Thoracic aorta (tissue), 2 donors: Measurements from ENCODE around the gene KRTAP6-1. TPM values are rescaled to one million over a fixed set of nuclear protein-coding genes. Genes with fewer than 3 reads are reported as not detected.

Experiments used
- ATAC-seq: fragments of 150-250 bp; one replicate; pipeline ENCODE4 v1.8.0; 2017; ENCODE audit warnings: low read depth; ENCODE audit not compliant: insufficient number of reproducible peaks, low FRiP score
- DNase-seq: peaks from one replicate; pipeline ENCODE4 v3.0.0-alpha.2; 2020; ENCODE audit warnings: low spot score
- H3K27ac ChIP-seq, 2 donors: fragments of 200-600 bp; sonication (generic); 1 replicate in 1 of 2; 2 replicates in 1 of 2; pipeline ENCODE4 v1.5.1; 2016; ENCODE audit warnings: mild to moderate bottlenecking in 2 of 2, moderate library complexity in 2 of 2
- H3K27me3 ChIP-seq: fragments of 200-600 bp; sonication (generic); replicated peaks from 2 replicates; pipeline ENCODE4 v1.6.0; 2016; ENCODE audit warnings: mild to moderate bottlenecking; ENCODE audit not compliant: insufficient read depth
- H3K36me3 ChIP-seq: fragments of 200-600 bp; sonication (generic); one replicate; pipeline ENCODE4 v1.5.1; 2016
- H3K4me1 ChIP-seq, 2 donors: fragments of 200-600 bp; sonication (generic); 1 replicate in 1 of 2; 2 replicates in 1 of 2; pipeline versions ENCODE4 v1.5.1 to v1.6.0; 2016; ENCODE audit warnings: low read depth in 2 of 2, mild to moderate bottlenecking in 1 of 2; ENCODE audit not compliant: control insufficient read depth in 1 of 2
- H3K4me3 ChIP-seq: fragments of 200-600 bp; sonication (generic); 2 replicates; pipeline ENCODE4 v1.5.1; 2016; ENCODE audit warnings: mild to moderate bottlenecking
- H3K9me3 ChIP-seq: fragments of 200-600 bp; sonication (generic); 2 replicates; pipeline ENCODE4 v1.5.1; 2016
- total RNA-seq, 2 donors: library from RNA; depleted of rRNA; stranded (reverse); fragments of >200 nt; gene quantifications; one replicate each; pipeline versions ENCODE4 v1.1.0 to v1.2.3, GENCODE V29; 2016
- TF ChIP-seq, protein P1 (sequence below): fragments of 200-600 bp; sonication (generic); IDR thresholded peaks from one replicate; pipeline ENCODE4 v1.5.1; 2019; ENCODE audit warnings: antibody characterized with exemption

KRTAP6-1 gene
- total RNA-seq, result not detected

GRCh38 chr21:30613836-30614235 is at the start of gene KRTAP6-1:
Gene KRTAP6-1, minus strand, starts transcription at chr21:30613930. Its CDS starts 26 bp downstream, at chr21:30613904.
- Histone ChIP-seq H3K9me3 (no peaks in the 10 kb centered on the region), H3K4me3 (no peak within 1 kb of the TSS), H3K27ac (no peak within 1 kb of the TSS), H3K36me3 (no peaks in the 10 kb centered on the region), H3K4me1 (no peaks in the 10 kb centered on the region), H3K27me3 (no peaks in the 10 kb centered on the region)
- DNase-seq (no peak), ATAC-seq (no peak)
- TF ChIP-seq, protein P1, sequence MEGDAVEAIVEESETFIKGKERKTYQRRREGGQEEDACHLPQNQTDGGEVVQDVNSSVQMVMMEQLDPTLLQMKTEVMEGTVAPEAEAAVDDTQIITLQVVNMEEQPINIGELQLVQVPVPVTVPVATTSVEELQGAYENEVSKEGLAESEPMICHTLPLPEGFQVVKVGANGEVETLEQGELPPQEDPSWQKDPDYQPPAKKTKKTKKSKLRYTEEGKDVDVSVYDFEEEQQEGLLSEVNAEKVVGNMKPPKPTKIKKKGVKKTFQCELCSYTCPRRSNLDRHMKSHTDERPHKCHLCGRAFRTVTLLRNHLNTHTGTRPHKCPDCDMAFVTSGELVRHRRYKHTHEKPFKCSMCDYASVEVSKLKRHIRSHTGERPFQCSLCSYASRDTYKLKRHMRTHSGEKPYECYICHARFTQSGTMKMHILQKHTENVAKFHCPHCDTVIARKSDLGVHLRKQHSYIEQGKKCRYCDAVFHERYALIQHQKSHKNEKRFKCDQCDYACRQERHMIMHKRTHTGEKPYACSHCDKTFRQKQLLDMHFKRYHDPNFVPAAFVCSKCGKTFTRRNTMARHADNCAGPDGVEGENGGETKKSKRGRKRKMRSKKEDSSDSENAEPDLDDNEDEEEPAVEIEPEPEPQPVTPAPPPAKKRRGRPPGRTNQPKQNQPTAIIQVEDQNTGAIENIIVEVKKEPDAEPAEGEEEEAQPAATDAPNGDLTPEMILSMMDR, result no peak

DNA sequence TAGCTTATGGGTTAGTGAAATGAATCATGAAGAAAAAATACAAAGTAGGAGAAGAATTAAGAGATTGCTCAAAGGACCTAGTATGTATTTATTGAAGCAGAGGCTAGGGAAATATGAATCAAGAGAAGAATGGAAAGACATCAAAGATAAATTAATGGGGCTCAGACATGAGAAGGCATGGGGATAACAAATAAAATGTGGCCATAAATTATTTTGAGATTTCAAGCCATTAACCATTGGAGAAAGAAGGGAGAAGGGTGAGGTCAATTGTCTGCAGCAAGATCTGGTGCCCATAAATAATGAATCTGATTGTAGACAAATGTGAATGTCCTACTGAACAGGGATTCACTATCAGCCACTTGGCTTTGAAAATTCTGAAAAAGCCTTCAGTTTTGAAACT is 39.2 kb upstream of the KRTAP6-1 start:
- Histone ChIP-seq H3K4me3 (no peak overlapping the region), H3K9me3 (no peaks in the 10 kb centered on the region), H3K36me3 (no peaks in the 10 kb centered on the region), H3K4me1 (no peaks in the 10 kb centered on the region), H3K27ac (no peak overlapping the region), H3K27me3 (no peaks in the 10 kb centered on the region)
- TF ChIP-seq, protein P1, result no peak
- ATAC-seq (no peak), DNase-seq (no peak)

GRCh38 chr21:30646904-30647414 is 33.2 kb upstream of the KRTAP6-1 start:
- no peak for DNase-seq
- no peak for ATAC-seq
- no peak overlapping the region for H3K27ac ChIP-seq
- no peaks in the 10 kb centered on the region for H3K9me3 ChIP-seq
- H3K36me3 ChIP-seq, result no peaks in the 10 kb centered on the region
- no peaks in the 10 kb centered on the region for H3K27me3 ChIP-seq
- no peaks in the 10 kb centered on the region for H3K4me1 ChIP-seq
- no peak overlapping the region for H3K4me3 ChIP-seq
- TF ChIP-seq, protein P1, result no peak

- Histone ChIP-seq H3K9me3 (no peaks in the 10 kb centered on the region), H3K4me1 (no peaks in the 10 kb centered on the region), H3K36me3 (no peaks in the 10 kb centered on the region), H3K4me3 (no peak within 1 kb of the TSS), H3K27me3 (no peaks in the 10 kb centered on the region), H3K27ac (no peak within 1 kb of the TSS)
- TF ChIP-seq, protein P1, result no peak
- ATAC-seq (no peak), DNase-seq (no peak)
Observed at GRCh38 chr21:30642564-30642963, 28.8 kb upstream of the KRTAP6-1 start, which contains the start of gene KRTAP20-3. Gene KRTAP20-3, plus strand, starts transcription at chr21:30642864.

DNA sequence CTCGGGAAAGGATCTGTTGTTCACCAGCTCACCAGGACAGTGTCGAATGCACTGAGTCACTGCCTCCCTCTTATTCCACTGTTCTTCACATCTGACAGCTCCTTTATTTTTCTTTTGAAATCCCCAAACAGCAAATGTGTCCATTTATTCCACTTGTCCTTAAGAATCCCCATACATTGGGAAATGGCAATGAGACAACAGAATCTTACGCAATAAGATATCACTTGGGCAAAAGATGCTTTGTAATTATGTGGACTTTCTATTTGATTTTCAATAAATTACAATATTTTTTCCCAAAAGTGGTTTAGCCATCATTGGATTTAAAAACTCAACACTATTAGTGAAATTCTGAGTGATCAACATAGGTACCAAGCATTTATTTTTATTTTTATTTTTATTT is 25.0 kb upstream of the KRTAP6-1 start:
- no peaks in the 10 kb centered on the region for H3K36me3 ChIP-seq
- DNase-seq (no peak), ATAC-seq (no peak)
- TF ChIP-seq, protein P1, result no peak
- H3K9me3 ChIP-seq, result no peaks in the 10 kb centered on the region
- no peak overlapping the region for H3K27ac ChIP-seq
- H3K27me3 ChIP-seq, result no peaks in the 10 kb centered on the region
- no peaks in the 10 kb centered on the region for H3K4me1 ChIP-seq
- no peak overlapping the region for H3K4me3 ChIP-seq
